Endothelial cell of umbilical vein (primary cell): ENCODE data around the gene CCNY. TPM values are rescaled to one million over a fixed set of nuclear protein-coding genes. Genes with fewer than 3 reads are reported as not detected.

Source experiments
- BruUV-seq: library from RNA; stranded (reverse); fragments of 400-500 nt; replicated peaks from 2 replicates; lab custom pipeline; 2021; lab: Mats Ljungman, UMichigan
- CTCF ChIA-PET: fragments of 300-600, 350-600 bp; sonication (Branson Sonifier 250); formaldehyde crosslinking; loops from one replicate; lab custom pipeline; 2021; ENCODE audit warnings: antibody characterized with exemption, inconsistent platforms; lab: Charles Lee
- POLR2A ChIA-PET: fragments of 300-600, 350-600 bp; sonication (Branson Sonifier 250); formaldehyde crosslinking; loops from one replicate; lab custom pipeline; 2021; ENCODE audit warnings: antibody characterized with exemption, inconsistent platforms; lab: Charles Lee
- DNase-seq: peaks from one replicate; pipeline ENCODE4 v3.0.0-alpha.2; 2011; ENCODE audit warnings: low read depth, low spot score
- FAIRE-seq: peaks from 2 replicates; lab custom pipeline; 2011; peaks lifted over from hg19 to GRCh38; lab: Jason Lieb, UNC
- H2AFZ ChIP-seq: 2 replicates; pipeline ENCODE4 v1.6.0; 2012; ENCODE audit warnings: low read depth, low read length, control low read depth, inconsistent platforms
- H3K27ac ChIP-seq: 2 replicates; pipeline ENCODE4 v1.5.1; 2011; ENCODE audit warnings: low read depth, mild to moderate bottlenecking, control low read depth, low read length, moderate library complexity; ENCODE audit not compliant: insufficient read depth
- H3K27me3 ChIP-seq, 2 experiments: 2 replicates each; pipeline versions ENCODE4 v1.6.0 to v1.6.1; 2011; ENCODE audit warnings: low read length in 2 of 2, mixed read lengths in 1 of 2; ENCODE audit not compliant: control insufficient read depth in 2 of 2, insufficient read depth in 2 of 2
- H3K36me3 ChIP-seq, 2 experiments: 2 replicates in 1 of 2; 3 replicates in 1 of 2; pipeline ENCODE4 v1.5.1; 2011; ENCODE audit warnings: low read length in 2 of 2, mild to moderate bottlenecking in 1 of 2, moderate library complexity in 1 of 2; ENCODE audit not compliant: control insufficient read depth in 2 of 2, insufficient read depth in 2 of 2; ENCODE audit errors: extremely low read depth in 1 of 2
- H3K4me1 ChIP-seq: 3 replicates; pipeline ENCODE4 v1.5.1; 2011; ENCODE audit warnings: mild to moderate bottlenecking, low read length; ENCODE audit not compliant: control insufficient read depth, insufficient read depth; ENCODE audit errors: extremely low read depth
- H3K4me2 ChIP-seq: 2 replicates; pipeline ENCODE4 v1.6.1; 2011; ENCODE audit warnings: low read length, control low read depth, mixed read lengths; ENCODE audit not compliant: insufficient read depth
- H3K4me3 ChIP-seq, 3 experiments: fragments of 200-600 bp in 1 of 3; sonication (generic), shearing (Covaris generic) in 1 of 3; replicated peaks in 1 of 3; 2 replicates each; pipeline ENCODE4 v1.5.1; 2011 to 2016; ENCODE audit warnings: control low read depth in 3 of 3, low read length in 3 of 3, mild to moderate bottlenecking in 2 of 3, inconsistent platforms in 1 of 3, low read depth in 1 of 3, moderate library complexity in 1 of 3; ENCODE audit not compliant: insufficient read depth in 1 of 3
- H3K79me2 ChIP-seq: 2 replicates; pipeline ENCODE4 v1.6.0; 2012; ENCODE audit warnings: low read length, inconsistent platforms; ENCODE audit not compliant: control insufficient read depth, insufficient read depth
- H3K9ac ChIP-seq: replicated peaks from 2 replicates; pipeline ENCODE3; 2011; ENCODE audit warnings: low read length, control low read depth; ENCODE audit not compliant: insufficient read depth; ENCODE audit errors: extremely low read depth
- H3K9me1 ChIP-seq: replicated peaks from 3 replicates; pipeline ENCODE4 v1.6.0; 2011; ENCODE audit warnings: mild to moderate bottlenecking, low read length; ENCODE audit not compliant: control insufficient read depth, insufficient read depth; ENCODE audit errors: extremely low read depth
- H3K9me3 ChIP-seq: replicated peaks from 2 replicates; pipeline ENCODE4 v1.5.1; 2012; ENCODE audit warnings: low read length, inconsistent platforms; ENCODE audit not compliant: control insufficient read depth, insufficient read depth
- H4K20me1 ChIP-seq: replicated peaks from 2 replicates; pipeline ENCODE3; 2011; ENCODE audit warnings: mild to moderate bottlenecking, low read length; ENCODE audit not compliant: control insufficient read depth, insufficient read depth; ENCODE audit errors: extremely low read depth
- EZH2 ChIP-seq: IDR thresholded peaks from 2 replicates; pipeline ENCODE4 v1.6.1; 2012; ENCODE audit warnings: borderline replicate concordance, low read depth, mild to moderate bottlenecking, moderate library complexity, low read length, inconsistent platforms; ENCODE audit not compliant: severe bottlenecking
- FOS ChIP-seq: IDR thresholded peaks from 2 replicates; pipeline ENCODE4 v1.6.1; 2011; ENCODE audit warnings: mild to moderate bottlenecking, low read length, moderate library complexity, borderline replicate concordance; ENCODE audit not compliant: insufficient read depth
- GATA2 ChIP-seq: IDR thresholded peaks from 2 replicates; pipeline ENCODE4 v1.7.0; 2011; ENCODE audit warnings: low read depth, mild to moderate bottlenecking, moderate library complexity, mixed read lengths, low read length; ENCODE audit not compliant: insufficient read length, insufficient read depth
- JUN ChIP-seq: IDR thresholded peaks from 2 replicates; pipeline ENCODE4 v1.6.1; 2011; ENCODE audit warnings: borderline replicate concordance, low read depth; ENCODE audit not compliant: insufficient read length, insufficient read depth
- MYC ChIP-seq: IDR thresholded peaks from one replicate; pipeline ENCODE4 v1.6.1; 2011; ENCODE audit warnings: mild to moderate bottlenecking, low read depth, low read length
- POLR2A ChIP-seq: IDR thresholded peaks from 2 replicates; pipeline ENCODE4 v1.6.1; 2012; ENCODE audit warnings: low read depth, mild to moderate bottlenecking, control low read depth, low read length
- POLR2AphosphoS5 ChIP-seq: IDR thresholded peaks from 2 replicates; pipeline ENCODE4 v1.6.1; 2012; ENCODE audit warnings: low read depth, mild to moderate bottlenecking, control low read depth, low read length, moderate library complexity; ENCODE audit not compliant: insufficient read depth
- dilution Hi-C: fragments of 300-500 bp; cut with MboI; formaldehyde crosslinking; loops from one replicate; pipeline ENCODE4 v1.15.0; 2019; ENCODE audit warnings: low sequenced_read_pairs; ENCODE audit not compliant: extremely low pct_ligation_motif_present
- intact Hi-C: fragments of 100-400 bp; cut with micrococcal nuclease; formaldehyde crosslinking; loops from one replicate; pipeline ENCODE4 v1.10.0; 2022
- polyA plus RNA-seq, 4 experiments: library from polyadenylated mRNA; depleted of rRNA in 3 of 4; stranded (reverse) in 3 of 4; unstranded in 1 of 4; fragments of >200 nt; gene quantifications; 2 replicates each; pipeline versions ENCODE4 v1.2.1 to v1.2.3, GENCODE V29; 2011 to 2012; ENCODE audit warnings: missing spikeins in 1 of 4
- total RNA-seq: library from RNA; stranded (reverse); gene quantifications from 2 replicates; pipeline ENCODE4 v1.2.3, GENCODE V29; 2021
- TF ChIP-seq, protein P1 (sequence below), 2 donors: IDR thresholded peaks; 1 replicate in 1 of 2; 2 replicates in 1 of 2; pipeline ENCODE4 v1.5.1; 2011; ENCODE audit warnings: low read length in 2 of 2, mild to moderate bottlenecking in 2 of 2, moderate library complexity in 2 of 2, control low read depth in 1 of 2, inconsistent platforms in 1 of 2, low read depth in 1 of 2; ENCODE audit not compliant: insufficient read depth in 1 of 2; ENCODE audit errors: extremely low read depth in 1 of 2
- TF ChIP-seq, protein P2 (sequence below): IDR thresholded peaks from 2 replicates; pipeline ENCODE4 v1.6.1; 2011; ENCODE audit not compliant: insufficient read depth, insufficient read length

CCNY gene
- total and polyA plus RNA-seq, 2 donors (not counting 3 experiments of a cell fraction or from before 2014, with no cell fraction given): 61.5 to 107 TPM

DNA sequence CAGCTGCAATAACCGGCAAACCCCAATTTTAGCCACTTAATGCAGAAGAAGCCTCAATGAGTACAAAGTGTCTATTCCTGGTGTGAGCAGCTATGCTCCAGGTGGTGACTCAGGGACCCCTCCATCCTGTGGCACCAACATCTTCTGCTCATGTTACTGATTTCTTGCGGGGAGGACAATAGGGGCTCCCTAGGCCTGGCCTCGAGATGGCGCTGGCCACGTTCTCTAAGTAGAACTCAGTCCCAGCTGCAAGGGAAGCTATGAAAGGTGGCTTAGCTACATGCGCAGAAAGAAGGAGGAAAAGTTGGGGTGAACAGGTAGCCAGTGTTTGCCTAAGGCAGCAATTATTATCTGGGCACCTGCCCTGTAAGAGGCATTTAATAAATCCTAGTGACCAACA is 275.4 kb downstream of the CCNY start:
- POLR2A ChIA-PET: no interaction called here
- CTCF ChIA-PET: interaction anchor here (1.2 to 6.1 kb wide), 9 partner anchors 12 to 1269 kb away, joined by 3 to 210 read pairs (median 16); no protein-coding TSS in a partner anchor
- dilution Hi-C loops: no loop called here

More for the DNA sequence above, 275.4 kb downstream of the CCNY start:
- H3K4me3 ChIP-seq: no peak overlapping the region
- no peaks in the 10 kb centered on the region for H4K20me1 ChIP-seq
- peaks cover 23 to 31% of the 10 kb centered on the region in 2 experiments for H3K27me3 ChIP-seq
- H3K9ac ChIP-seq: no peak overlapping the region
- no peaks in the 10 kb centered on the region for H3K9me1 ChIP-seq
- H3K4me2 ChIP-seq: no peak overlapping the region
- no peaks in the 10 kb centered on the region for H3K9me3 ChIP-seq
- no peaks in the 10 kb centered on the region for H3K4me1 ChIP-seq
- DNase-seq (no peak), FAIRE-seq (no peak)
- H3K27ac ChIP-seq: no peak overlapping the region
- H3K36me3 ChIP-seq: no peaks in the 10 kb centered on the region
- H2AFZ ChIP-seq: no peak overlapping the region
- intact Hi-C loops: no loop called here
- no peaks in the 10 kb centered on the region for H3K79me2 ChIP-seq
- TF ChIP-seq MYC: no peak
- TF ChIP-seq POLR2AphosphoS5: no peak
- TF ChIP-seq JUN: no peak
- TF ChIP-seq, protein P1, sequence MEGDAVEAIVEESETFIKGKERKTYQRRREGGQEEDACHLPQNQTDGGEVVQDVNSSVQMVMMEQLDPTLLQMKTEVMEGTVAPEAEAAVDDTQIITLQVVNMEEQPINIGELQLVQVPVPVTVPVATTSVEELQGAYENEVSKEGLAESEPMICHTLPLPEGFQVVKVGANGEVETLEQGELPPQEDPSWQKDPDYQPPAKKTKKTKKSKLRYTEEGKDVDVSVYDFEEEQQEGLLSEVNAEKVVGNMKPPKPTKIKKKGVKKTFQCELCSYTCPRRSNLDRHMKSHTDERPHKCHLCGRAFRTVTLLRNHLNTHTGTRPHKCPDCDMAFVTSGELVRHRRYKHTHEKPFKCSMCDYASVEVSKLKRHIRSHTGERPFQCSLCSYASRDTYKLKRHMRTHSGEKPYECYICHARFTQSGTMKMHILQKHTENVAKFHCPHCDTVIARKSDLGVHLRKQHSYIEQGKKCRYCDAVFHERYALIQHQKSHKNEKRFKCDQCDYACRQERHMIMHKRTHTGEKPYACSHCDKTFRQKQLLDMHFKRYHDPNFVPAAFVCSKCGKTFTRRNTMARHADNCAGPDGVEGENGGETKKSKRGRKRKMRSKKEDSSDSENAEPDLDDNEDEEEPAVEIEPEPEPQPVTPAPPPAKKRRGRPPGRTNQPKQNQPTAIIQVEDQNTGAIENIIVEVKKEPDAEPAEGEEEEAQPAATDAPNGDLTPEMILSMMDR (IDR thresholded peaks at IDR 0.05; ENCODE audit: extremely low read depth in 1 of 2, insufficient read depth in 1 of 2, low read depth in 1 of 2, low read length in 2 of 2): no peak
- TF ChIP-seq, protein P2, sequence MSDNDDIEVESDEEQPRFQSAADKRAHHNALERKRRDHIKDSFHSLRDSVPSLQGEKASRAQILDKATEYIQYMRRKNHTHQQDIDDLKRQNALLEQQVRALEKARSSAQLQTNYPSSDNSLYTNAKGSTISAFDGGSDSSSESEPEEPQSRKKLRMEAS: no peak
- no peak for TF ChIP-seq GATA2
- TF ChIP-seq EZH2: no peak
- no peak for TF ChIP-seq POLR2A
- no peak for TF ChIP-seq FOS
- no TSS peak for BruUV-seq
